ENCODE data around the gene SH3RF3. TPM values are rescaled to one million over a fixed set of nuclear protein-coding genes. Genes with fewer than 3 reads are reported as not detected.

SH3RF3 gene
- total RNA-seq, 1 donor from 2014 or later: 0.47 TPM

GRCh38 chr2:109243526-109244303, 114.7 kb downstream of the SH3RF3 start:
- H3K9me3 Mint-ChIP-seq: no peaks in the 10 kb centered on the region
- intact Hi-C loops (cut with micrococcal nuclease): no loop called here

GRCh38 chr2:109244304-109244582, 115.2 kb downstream of the SH3RF3 start:
- Mint-ChIP-seq H3K9me3 (no peaks in the 10 kb centered on the region), H3K27me3 (peaks cover 31% of the 10 kb centered on the region), H3K27ac (no peak overlapping the region), H3K4me3 (no peak overlapping the region), H3K4me1 (peaks cover 8% of the 10 kb centered on the region), H3K36me3 (ENCODE audit: low read depth) (no peaks in the 10 kb centered on the region)
- no peak for DNase-seq
- intact Hi-C loops (cut with micrococcal nuclease): no loop called here

More at GRCh38 chr2:109243526-109244303, 114.7 kb downstream of the SH3RF3 start:
- no peaks in the 10 kb centered on the region for H3K36me3 Mint-ChIP-seq (ENCODE audit: low read depth)
- H3K27ac Mint-ChIP-seq: no peak overlapping the region
- H3K4me3 Mint-ChIP-seq: no peak overlapping the region
- H3K4me1 Mint-ChIP-seq: peaks cover 9% of the 10 kb centered on the region
- DNase-seq: no peak
- peaks cover 30% of the 10 kb centered on the region for H3K27me3 Mint-ChIP-seq

GRCh38 chr2:109244750-109245382, 115.9 kb downstream of the SH3RF3 start:
- intact Hi-C loops (cut with micrococcal nuclease): no loop called here
- no peak overlapping the region for H3K4me3 Mint-ChIP-seq
- no peak for DNase-seq
- H3K27ac Mint-ChIP-seq: no peak overlapping the region
- H3K9me3 Mint-ChIP-seq: no peaks in the 10 kb centered on the region
- peaks cover 6% of the 10 kb centered on the region for H3K4me1 Mint-ChIP-seq
- no peaks in the 10 kb centered on the region for H3K36me3 Mint-ChIP-seq (ENCODE audit: low read depth)
- peaks cover 31% of the 10 kb centered on the region for H3K27me3 Mint-ChIP-seq

GRCh38 chr2:109246176-109246575, 117.2 kb downstream of the SH3RF3 start:
- H3K4me1 Mint-ChIP-seq: peaks cover 6% of the 10 kb centered on the region
- H3K27me3 Mint-ChIP-seq: peaks cover 29% of the 10 kb centered on the region
- H3K27ac Mint-ChIP-seq: no peak overlapping the region
- H3K9me3 Mint-ChIP-seq: no peaks in the 10 kb centered on the region
- no peak for DNase-seq
- no peak overlapping the region for H3K4me3 Mint-ChIP-seq
- intact Hi-C loops (cut with micrococcal nuclease): no loop called here
- no peaks in the 10 kb centered on the region for H3K36me3 Mint-ChIP-seq (ENCODE audit: low read depth)

GRCh38 chr2:109246616-109247015, 117.6 kb downstream of the SH3RF3 start:
- Mint-ChIP-seq H3K4me1 (peaks cover 6% of the 10 kb centered on the region), H3K27me3 (peaks cover 32% of the 10 kb centered on the region), H3K27ac (no peak overlapping the region), H3K36me3 (ENCODE audit: low read depth) (no peaks in the 10 kb centered on the region), H3K9me3 (no peaks in the 10 kb centered on the region), H3K4me3 (no peak overlapping the region)
- intact Hi-C loops (cut with micrococcal nuclease): no loop called here
- DNase-seq: no peak

- DNase-seq: no peak
- Mint-ChIP-seq H3K36me3 (ENCODE audit: low read depth) (no peaks in the 10 kb centered on the region), H3K27me3 (peaks cover 32% of the 10 kb centered on the region), H3K4me1 (peaks cover 6% of the 10 kb centered on the region), H3K27ac (no peak overlapping the region), H3K4me3 (no peak overlapping the region), H3K9me3 (no peaks in the 10 kb centered on the region)
- intact Hi-C loops (cut with micrococcal nuclease): no loop called here
Observed at GRCh38 chr2:109247340-109247739, 118.3 kb downstream of the SH3RF3 start.

- H3K9me3 Mint-ChIP-seq: no peaks in the 10 kb centered on the region
- H3K27me3 Mint-ChIP-seq: peaks cover 32% of the 10 kb centered on the region
- DNase-seq: no peak
- H3K36me3 Mint-ChIP-seq (ENCODE audit: low read depth): no peaks in the 10 kb centered on the region
- peaks cover 6% of the 10 kb centered on the region for H3K4me1 Mint-ChIP-seq
- no peak overlapping the region for H3K27ac Mint-ChIP-seq
- H3K4me3 Mint-ChIP-seq: no peak overlapping the region
- intact Hi-C loops (cut with micrococcal nuclease): no loop called here
Observed at GRCh38 chr2:109247812-109248211, 118.8 kb downstream of the SH3RF3 start.

GRCh38 chr2:109248590-109248989, 119.6 kb downstream of the SH3RF3 start:
- Mint-ChIP-seq H3K4me3 (no peak overlapping the region), H3K36me3 (ENCODE audit: low read depth) (no peaks in the 10 kb centered on the region), H3K4me1 (peaks cover 6% of the 10 kb centered on the region), H3K27me3 (peaks cover 28% of the 10 kb centered on the region), H3K27ac (no peak overlapping the region), H3K9me3 (no peaks in the 10 kb centered on the region)
- intact Hi-C loops (cut with micrococcal nuclease): no loop called here
- no peak for DNase-seq

- intact Hi-C loops (cut with micrococcal nuclease): no loop called here
- Mint-ChIP-seq H3K4me3 (no peak overlapping the region), H3K4me1 (peaks cover 5% of the 10 kb centered on the region), H3K9me3 (no peaks in the 10 kb centered on the region), H3K27me3 (peaks cover 10% of the 10 kb centered on the region), H3K36me3 (ENCODE audit: low read depth) (no peaks in the 10 kb centered on the region), H3K27ac (no peak overlapping the region)
- DNase-seq: no peak
Observed at GRCh38 chr2:109253217-109253616, 124.2 kb downstream of the SH3RF3 start.

- H3K4me3 Mint-ChIP-seq: no peak overlapping the region
- no peak overlapping the region for H3K27ac Mint-ChIP-seq
- H3K9me3 Mint-ChIP-seq: no peaks in the 10 kb centered on the region
- DNase-seq: no peak
- H3K4me1 Mint-ChIP-seq: no peaks in the 10 kb centered on the region
- intact Hi-C loops (cut with micrococcal nuclease): no loop called here
- H3K36me3 Mint-ChIP-seq (ENCODE audit: low read depth): no peaks in the 10 kb centered on the region
- H3K27me3 Mint-ChIP-seq: peaks cover 5% of the 10 kb centered on the region
Observed at GRCh38 chr2:109254174-109254904, 125.3 kb downstream of the SH3RF3 start.

- Mint-ChIP-seq H3K4me3 (no peak overlapping the region), H3K27ac (no peak overlapping the region), H3K36me3 (ENCODE audit: low read depth) (no peaks in the 10 kb centered on the region), H3K9me3 (no peaks in the 10 kb centered on the region), H3K27me3 (peaks cover 5% of the 10 kb centered on the region), H3K4me1 (peaks cover 2% of the 10 kb centered on the region)
- no peak for DNase-seq
- intact Hi-C loops (cut with micrococcal nuclease): no loop called here
Observed at GRCh38 chr2:109255654-109256053, 126.6 kb downstream of the SH3RF3 start.

- Mint-ChIP-seq H3K27ac (no peak overlapping the region), H3K4me3 (no peak overlapping the region), H3K36me3 (ENCODE audit: low read depth) (no peaks in the 10 kb centered on the region), H3K4me1 (peaks cover 3% of the 10 kb centered on the region), H3K9me3 (no peaks in the 10 kb centered on the region), H3K27me3 (peaks cover 5% of the 10 kb centered on the region)
- DNase-seq: no peak
- intact Hi-C loops (cut with micrococcal nuclease): no loop called here
Observed at GRCh38 chr2:109256111-109256510, 127.1 kb downstream of the SH3RF3 start.

GRCh38 chr2:109256921-109257320, 127.9 kb downstream of the SH3RF3 start:
- intact Hi-C loops (cut with micrococcal nuclease): no loop called here
- no peak overlapping the region for H3K4me3 Mint-ChIP-seq
- H3K27me3 Mint-ChIP-seq: peaks cover 2% of the 10 kb centered on the region
- no peaks in the 10 kb centered on the region for H3K36me3 Mint-ChIP-seq (ENCODE audit: low read depth)
- H3K9me3 Mint-ChIP-seq: no peaks in the 10 kb centered on the region
- H3K27ac Mint-ChIP-seq: no peak overlapping the region
- peaks cover 6% of the 10 kb centered on the region for H3K4me1 Mint-ChIP-seq
- DNase-seq: no peak

GRCh38 chr2:109257653-109258052, 128.6 kb downstream of the SH3RF3 start:
- no peak for DNase-seq
- H3K27ac Mint-ChIP-seq: no peak overlapping the region
- no peaks in the 10 kb centered on the region for H3K36me3 Mint-ChIP-seq (ENCODE audit: low read depth)
- peaks cover 6% of the 10 kb centered on the region for H3K4me1 Mint-ChIP-seq
- intact Hi-C loops (cut with micrococcal nuclease): no loop called here
- H3K9me3 Mint-ChIP-seq: no peaks in the 10 kb centered on the region
- H3K27me3 Mint-ChIP-seq: peaks cover 2% of the 10 kb centered on the region
- H3K4me3 Mint-ChIP-seq: no peak overlapping the region

Data from activated CD4-positive, alpha-beta T cell treated with anti-CD3 and anti-CD28 coated beads, Interleukin-2, amount 10 ng/mL, durations not matched to agents 24 days and 14 days (primary cell).